Activated naive CD8-positive, alpha-beta T cell treated with anti-CD3 and anti-CD28 coated beads, Interleukin-2, amount 50 U/mL, for 24 hours (primary cell): Measurements from ENCODE around the gene LSM14B.
"Not testable (repeated sequence)": the region's sequence is repeated elsewhere in the genome, so short reads cannot be mapped to it uniquely, and the experiment has no call there.

Experiments
- ATAC-seq: fragments of 150-1000 bp; cut with Tn5 transposase; one replicate; pipeline ENCODE4 v1.10.0; 2021
- DNase-seq: peaks from one replicate; pipeline ENCODE4 v3.0.0; 2021
- H3K27ac Mint-ChIP-seq: one replicate; pipeline ENCODE4 v1.8.0; 2021; ENCODE audit warnings: mild to moderate bottlenecking, mixed read lengths
- H3K27me3 Mint-ChIP-seq: one replicate; pipeline ENCODE4 v1.8.0; 2021; ENCODE audit warnings: mixed read lengths
- H3K36me3 Mint-ChIP-seq: one replicate; pipeline ENCODE4 v1.8.0; 2021; ENCODE audit warnings: low read depth, mixed read lengths
- H3K4me1 Mint-ChIP-seq: one replicate; pipeline ENCODE4 v1.8.0; 2021; ENCODE audit warnings: mixed read lengths
- H3K4me3 Mint-ChIP-seq: one replicate; pipeline ENCODE4 v1.8.0; 2021; ENCODE audit warnings: mild to moderate bottlenecking, moderate library complexity, mixed read lengths
- H3K9me3 Mint-ChIP-seq: one replicate; pipeline ENCODE4 v1.8.0; 2021; ENCODE audit warnings: mixed read lengths

The LSM14B gene

DNA sequence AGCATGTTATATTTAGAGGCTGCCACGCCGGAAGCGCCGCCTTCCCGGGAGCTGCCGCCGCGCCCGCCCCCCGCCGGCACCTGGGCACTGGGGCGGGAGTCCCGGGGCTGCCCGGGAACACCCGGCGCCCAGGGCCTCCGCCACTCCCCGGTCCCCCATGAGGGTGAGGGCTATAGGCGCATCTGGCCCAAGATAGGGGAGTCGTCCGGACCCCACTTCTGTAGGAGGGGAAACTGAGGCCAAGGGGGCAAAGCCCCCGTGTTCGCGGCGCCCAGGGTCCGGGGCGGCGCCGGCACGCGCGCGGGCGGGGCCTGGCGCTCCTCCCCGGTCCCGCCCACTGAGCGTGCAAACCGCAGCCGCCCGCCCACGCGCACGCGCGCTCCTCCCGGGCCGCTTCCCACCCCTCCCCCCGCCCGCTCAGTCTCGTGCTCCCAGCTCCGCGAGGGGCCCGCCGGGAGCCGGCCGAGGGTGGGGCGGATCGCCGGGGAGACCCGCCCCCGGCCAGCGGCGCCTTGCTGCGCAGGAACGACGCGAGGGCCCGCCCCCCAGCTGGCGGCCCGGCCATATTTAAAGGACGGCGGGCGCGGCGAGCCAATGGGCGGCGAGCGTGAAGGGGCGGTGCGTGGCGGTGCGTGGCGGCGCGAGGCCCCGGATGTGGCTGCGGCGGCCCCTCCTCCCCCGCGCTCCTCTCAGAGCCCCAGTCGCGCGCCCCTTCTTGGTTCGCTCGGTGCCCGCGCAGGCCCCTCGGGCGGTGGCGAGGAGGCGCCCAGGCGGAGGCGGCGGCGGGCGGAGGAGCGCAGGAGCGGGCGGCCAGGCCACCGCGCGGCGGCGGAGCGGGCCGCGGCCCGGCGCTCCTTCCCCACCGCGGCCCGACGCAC lies at the start of gene LSM14B:
Gene LSM14B, plus strand, starts transcription at position 700 of the 878 bp plus-strand sequence. CDS start 192 bp downstream, outside the sequence.
- Mint-ChIP-seq H3K27me3 (no peaks in the 10 kb centered on the region), H3K4me1 (peaks cover 46% of the 10 kb centered on the region), H3K9me3 (peaks cover 3% of the 10 kb centered on the region), H3K4me3 (peak within 1 kb of the TSS; percentile 83), H3K36me3 (peaks cover 24% of the 10 kb centered on the region), H3K27ac (peak within 1 kb of the TSS; percentile 92)
- ATAC-seq (peak; percentile 85), DNase-seq (peak; percentile 99)

DNA sequence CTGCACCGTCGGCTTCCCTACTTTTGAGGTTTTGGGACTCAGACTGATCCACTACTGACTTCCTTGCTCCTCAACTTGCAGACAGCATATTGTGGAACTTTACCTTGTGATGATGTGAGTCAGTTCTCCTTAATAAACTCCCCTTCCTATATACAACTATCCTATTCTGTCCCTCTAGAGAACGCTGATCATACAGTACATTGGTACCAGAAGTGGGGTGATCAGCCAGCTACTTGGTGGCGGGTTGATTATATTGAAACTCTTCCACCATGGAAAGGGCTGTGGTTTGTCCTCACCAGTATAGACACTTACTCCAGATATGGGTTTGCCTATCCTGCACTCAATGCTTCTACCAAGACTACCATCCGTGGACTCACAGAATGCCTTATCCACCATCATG lies 49.0 kb upstream of the LSM14B start:
- Mint-ChIP-seq H3K4me1 (peaks cover 2% of the 10 kb centered on the region), H3K4me3 (no peak overlapping the region), H3K9me3 (peaks cover 22% of the 10 kb centered on the region), H3K27ac (no peak overlapping the region), H3K36me3 (peaks cover 8% of the 10 kb centered on the region), H3K27me3 (no peaks in the 10 kb centered on the region)
- DNase-seq = no peak
- ATAC-seq = no peak

DNA sequence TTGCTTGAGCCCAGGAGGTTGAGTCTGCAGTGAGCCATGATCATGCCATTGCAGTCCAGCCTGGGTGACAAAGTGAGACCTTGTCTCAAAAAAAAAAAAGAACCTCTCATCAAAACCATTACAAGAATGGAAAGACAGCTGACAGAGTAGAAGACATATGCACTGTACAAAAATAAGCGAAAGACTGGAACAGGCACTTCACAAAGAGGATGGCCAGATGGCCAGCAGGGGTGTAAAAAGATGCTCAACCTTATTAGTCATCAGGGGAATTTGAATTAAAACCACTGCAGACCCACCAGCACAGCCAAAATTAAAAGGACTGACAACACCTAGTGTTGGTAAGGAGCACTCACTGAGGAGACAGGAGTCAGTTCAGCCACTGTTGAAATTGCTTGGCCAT lies 43.1 kb upstream of the LSM14B start:
- no peak for ATAC-seq

DNA sequence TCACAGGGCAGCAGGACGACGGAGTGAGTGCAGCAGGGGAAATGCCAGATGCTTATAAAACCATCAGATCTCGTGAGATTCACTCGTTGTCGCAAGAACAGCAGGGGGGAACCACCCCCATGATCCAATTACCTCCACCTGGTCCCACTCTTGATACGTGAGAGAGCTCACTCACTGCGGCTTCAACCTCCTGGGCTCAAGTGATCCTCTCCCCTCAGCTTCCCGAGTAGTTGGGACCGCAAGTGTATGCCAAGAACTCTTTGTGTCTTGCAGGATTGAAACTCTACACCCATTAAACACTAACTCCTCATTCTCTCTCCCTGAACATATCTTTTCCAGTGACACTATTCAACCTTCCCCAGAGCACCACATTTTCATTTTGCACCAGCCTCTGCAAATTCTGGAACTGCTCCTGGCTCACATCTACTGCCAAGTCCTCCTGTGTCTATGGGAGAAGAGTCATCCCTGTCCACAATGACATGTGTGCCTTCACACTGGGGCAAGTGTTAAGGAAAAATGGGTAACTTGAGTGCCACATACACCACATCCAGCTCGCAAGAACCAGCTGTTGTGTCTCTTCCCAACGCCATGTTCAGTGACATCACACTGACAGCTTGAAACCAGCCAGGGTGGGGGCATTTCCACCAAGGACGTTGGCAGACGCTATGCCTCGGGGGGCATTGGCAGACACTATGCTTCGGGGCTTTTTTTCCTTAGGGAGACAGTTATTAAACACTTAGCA lies 41.9 kb upstream of the LSM14B start:
- DNase-seq (no peak), ATAC-seq (no peak)
- peaks cover 5% of the 10 kb centered on the region for H3K36me3 Mint-ChIP-seq
- peaks cover 8% of the 10 kb centered on the region for H3K27me3 Mint-ChIP-seq
- no peak overlapping the region for H3K27ac Mint-ChIP-seq
- no peak overlapping the region for H3K4me3 Mint-ChIP-seq
- no peaks in the 10 kb centered on the region for H3K4me1 Mint-ChIP-seq
- H3K9me3 Mint-ChIP-seq = peaks cover 15% of the 10 kb centered on the region

More for the DNA sequence above, 43.1 kb upstream of the LSM14B start:
- Mint-ChIP-seq H3K4me1 (no peaks in the 10 kb centered on the region), H3K4me3 (no peak overlapping the region), H3K27ac (no peak overlapping the region), H3K36me3 (peaks cover 9% of the 10 kb centered on the region), H3K27me3 (peaks cover 3% of the 10 kb centered on the region), H3K9me3 (peaks cover 23% of the 10 kb centered on the region)
- no peak for DNase-seq

DNA sequence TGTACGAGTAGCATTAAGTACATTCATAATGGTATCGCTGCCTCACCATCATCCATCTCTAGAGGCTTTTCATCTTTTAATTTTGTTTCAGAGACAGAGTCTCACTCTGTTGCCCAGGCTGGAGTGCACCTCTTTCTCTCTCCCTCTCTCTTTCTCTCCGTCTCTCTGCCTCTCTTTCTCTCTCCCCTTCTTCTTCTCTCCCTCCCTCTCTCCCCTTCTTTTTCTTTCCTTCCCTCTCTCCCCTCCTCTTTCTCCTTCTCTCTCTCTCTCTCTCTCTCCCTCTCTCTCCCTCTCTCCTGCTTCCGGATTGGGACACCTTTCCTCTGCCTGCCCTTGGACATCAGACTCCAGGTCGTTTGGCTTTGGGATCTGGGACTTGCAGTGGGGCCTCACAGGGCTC lies 39.0 kb upstream of the LSM14B start:
- Mint-ChIP-seq H3K27me3 (peaks cover 8% of the 10 kb centered on the region), H3K36me3 (peaks cover 1% of the 10 kb centered on the region), H3K4me1 (no peaks in the 10 kb centered on the region), H3K27ac (no peak overlapping the region), H3K9me3 (peaks cover 15% of the 10 kb centered on the region), H3K4me3 (no peak overlapping the region)
- DNase-seq (no peak), ATAC-seq (no peak)

DNA sequence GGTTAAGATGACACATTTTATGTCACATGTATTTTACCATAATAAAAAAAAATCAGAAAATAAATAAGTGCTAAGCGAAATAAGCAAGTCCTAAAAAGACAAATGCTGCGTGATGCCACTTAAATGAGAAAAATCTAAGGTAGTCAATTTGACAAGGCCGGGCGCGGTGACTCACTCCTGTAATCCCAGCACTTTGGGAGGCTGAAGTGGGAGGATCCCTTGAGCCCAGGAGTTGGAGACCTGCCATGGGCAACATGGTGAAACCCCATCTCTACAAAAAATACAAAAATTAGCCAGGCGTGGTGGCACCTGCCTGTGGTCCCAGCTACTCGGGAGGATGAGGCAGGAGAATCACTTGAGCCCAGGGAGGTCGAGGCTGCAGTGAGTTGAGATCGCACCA lies 38.1 kb upstream of the LSM14B start:
- H3K27me3 Mint-ChIP-seq, H3K27ac Mint-ChIP-seq, H3K4me1 Mint-ChIP-seq, DNase-seq, H3K36me3 Mint-ChIP-seq, ATAC-seq, H3K4me3 Mint-ChIP-seq: not testable (repeated sequence)
- H3K9me3 Mint-ChIP-seq = peaks cover 12% of the 10 kb centered on the region

DNA sequence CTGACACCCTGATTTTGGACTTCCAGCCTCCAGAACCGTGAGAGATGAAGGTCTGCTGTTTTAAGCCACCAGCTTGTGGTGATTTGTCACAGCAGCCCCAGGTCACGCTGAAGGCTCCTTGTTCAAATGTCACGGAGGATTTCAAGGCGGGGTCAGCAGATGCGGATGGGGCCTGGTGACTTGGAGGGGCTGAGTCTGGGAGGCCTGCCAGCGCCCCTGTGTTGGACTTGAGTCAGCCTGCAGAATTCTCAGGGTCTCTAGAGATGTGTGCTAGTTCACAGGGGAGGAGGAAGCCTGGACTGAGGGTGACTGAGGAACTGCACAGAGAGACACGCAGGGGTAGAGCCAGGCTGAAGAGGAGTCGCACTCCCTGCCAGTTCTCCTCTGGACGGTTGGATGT lies 37.1 kb upstream of the LSM14B start:
- ATAC-seq (no peak), DNase-seq (no peak)
- no peaks in the 10 kb centered on the region for H3K4me1 Mint-ChIP-seq
- H3K27me3 Mint-ChIP-seq = peaks cover 8% of the 10 kb centered on the region
- no peak overlapping the region for H3K4me3 Mint-ChIP-seq
- H3K27ac Mint-ChIP-seq = no peak overlapping the region
- no peaks in the 10 kb centered on the region for H3K36me3 Mint-ChIP-seq
- peaks cover 8% of the 10 kb centered on the region for H3K9me3 Mint-ChIP-seq

DNA sequence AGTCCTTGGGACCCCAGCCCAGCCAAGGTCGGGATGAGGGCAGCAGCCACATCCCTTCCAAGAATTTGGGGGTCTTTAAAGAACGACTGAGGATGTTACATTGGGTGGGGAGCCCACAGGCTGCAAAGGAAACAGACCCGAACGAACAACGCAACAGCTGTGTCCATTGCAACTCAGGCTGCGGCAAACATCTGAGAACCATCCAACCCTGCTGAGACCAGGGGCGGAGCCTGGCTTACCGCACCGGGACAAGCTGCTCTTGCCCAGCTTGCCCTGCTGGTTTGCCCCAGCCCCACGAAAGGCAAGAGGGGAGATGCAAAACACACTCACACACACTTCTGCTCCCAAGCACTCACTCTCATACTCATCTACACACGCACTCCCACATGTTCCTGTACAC lies 35.0 kb upstream of the LSM14B start:
- H3K4me1 Mint-ChIP-seq = no peaks in the 10 kb centered on the region
- no peak overlapping the region for H3K27ac Mint-ChIP-seq
- peaks cover 9% of the 10 kb centered on the region for H3K27me3 Mint-ChIP-seq
- peaks cover 2% of the 10 kb centered on the region for H3K36me3 Mint-ChIP-seq
- no peak overlapping the region for H3K4me3 Mint-ChIP-seq
- no peak for ATAC-seq
- no peak for DNase-seq
- peaks cover 5% of the 10 kb centered on the region for H3K9me3 Mint-ChIP-seq

DNA sequence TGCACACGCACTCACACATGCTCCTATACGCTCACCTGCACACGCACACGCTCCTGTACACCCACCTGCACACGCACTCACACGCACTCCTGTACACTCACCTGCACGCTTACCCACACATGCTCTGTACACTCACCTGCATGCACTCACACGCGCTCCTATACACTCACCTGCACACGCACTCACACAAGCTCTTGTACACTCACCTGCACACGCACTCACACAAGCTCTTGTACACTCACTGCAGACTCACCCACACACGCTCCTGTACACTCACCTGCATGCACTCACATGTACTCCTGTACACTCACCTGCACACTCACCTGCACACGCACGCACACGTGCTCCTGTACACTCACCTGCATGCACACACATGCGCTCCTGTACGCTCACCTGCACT lies 34.6 kb upstream of the LSM14B start:
- no peak for ATAC-seq
- H3K27me3 Mint-ChIP-seq = peaks cover 9% of the 10 kb centered on the region
- H3K36me3 Mint-ChIP-seq = peaks cover 2% of the 10 kb centered on the region
- DNase-seq = no peak
- no peak overlapping the region for H3K4me3 Mint-ChIP-seq
- no peak overlapping the region for H3K27ac Mint-ChIP-seq
- H3K9me3 Mint-ChIP-seq = peaks cover 5% of the 10 kb centered on the region
- no peaks in the 10 kb centered on the region for H3K4me1 Mint-ChIP-seq

DNA sequence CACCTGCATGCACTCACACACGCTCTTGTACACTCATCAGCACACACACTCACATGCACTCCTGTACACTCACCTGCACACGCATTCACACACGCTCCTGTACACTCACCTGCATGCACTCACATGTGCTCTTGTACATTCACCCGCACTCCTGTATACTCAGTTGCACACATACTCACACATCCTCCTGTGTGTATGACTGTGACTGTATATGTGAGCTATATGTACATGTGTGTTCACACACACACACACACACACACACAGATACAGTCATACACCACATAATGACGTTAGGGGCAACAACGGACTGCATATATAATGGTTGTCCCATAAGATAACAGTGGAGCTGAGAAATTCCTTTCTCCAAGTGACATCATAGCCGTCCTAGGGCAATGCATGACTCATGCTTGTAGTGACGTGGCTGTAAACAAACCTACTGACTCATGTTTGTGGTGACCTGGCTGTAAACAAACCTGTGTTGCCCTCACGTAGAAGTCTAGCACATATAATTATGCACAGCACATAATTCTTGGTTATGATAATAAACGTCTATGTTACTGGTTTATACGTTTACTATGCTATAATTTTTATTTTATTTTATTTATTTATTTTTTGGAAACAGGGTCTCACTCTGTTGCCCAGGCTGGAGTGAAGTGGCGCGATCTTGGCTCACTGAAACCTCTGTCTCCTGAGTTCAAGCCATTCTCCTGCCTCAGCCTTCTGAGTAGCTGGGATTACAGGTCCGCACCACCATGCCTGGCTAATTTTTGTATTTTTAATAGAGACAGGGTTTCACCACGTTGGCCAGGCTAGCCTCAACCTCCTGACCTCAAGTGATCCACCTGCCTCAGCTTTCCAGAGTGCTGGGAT lies 33.8 kb upstream of the LSM14B start:
- H3K36me3 Mint-ChIP-seq = peaks cover 2% of the 10 kb centered on the region
- ATAC-seq = no peak

DNA sequence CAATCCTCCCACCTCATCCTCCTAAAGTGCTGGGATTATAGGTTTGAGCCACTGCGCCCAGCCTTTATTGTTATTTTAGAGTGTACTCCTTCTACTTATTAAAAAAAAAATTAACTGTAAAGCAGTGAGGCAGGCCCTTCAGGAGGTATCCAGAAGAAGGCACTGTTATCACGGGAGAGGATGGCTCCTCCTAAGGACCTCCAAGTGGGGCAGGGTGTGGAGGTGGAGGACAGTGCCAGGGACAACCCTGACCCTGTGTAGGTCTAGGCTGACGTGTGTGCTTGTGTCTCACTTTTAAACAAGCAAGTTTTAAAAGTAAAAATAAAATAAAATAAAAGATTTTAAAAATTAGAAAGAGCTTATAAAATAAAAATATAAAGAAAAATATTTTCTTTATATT lies 32.9 kb upstream of the LSM14B start:
- ATAC-seq = no peak
- peaks cover 9% of the 10 kb centered on the region for H3K27me3 Mint-ChIP-seq
- H3K9me3 Mint-ChIP-seq = peaks cover 12% of the 10 kb centered on the region
- H3K27ac Mint-ChIP-seq = no peak overlapping the region
- no peak overlapping the region for H3K4me3 Mint-ChIP-seq
- DNase-seq = no peak
- peaks cover 2% of the 10 kb centered on the region for H3K36me3 Mint-ChIP-seq
- no peaks in the 10 kb centered on the region for H3K4me1 Mint-ChIP-seq

More for the DNA sequence above, 33.8 kb upstream of the LSM14B start:
- no peak for DNase-seq
- no peaks in the 10 kb centered on the region for H3K4me1 Mint-ChIP-seq
- no peak overlapping the region for H3K4me3 Mint-ChIP-seq
- peaks cover 9% of the 10 kb centered on the region for H3K27me3 Mint-ChIP-seq
- H3K27ac Mint-ChIP-seq = no peak overlapping the region
- peaks cover 10% of the 10 kb centered on the region for H3K9me3 Mint-ChIP-seq

DNA sequence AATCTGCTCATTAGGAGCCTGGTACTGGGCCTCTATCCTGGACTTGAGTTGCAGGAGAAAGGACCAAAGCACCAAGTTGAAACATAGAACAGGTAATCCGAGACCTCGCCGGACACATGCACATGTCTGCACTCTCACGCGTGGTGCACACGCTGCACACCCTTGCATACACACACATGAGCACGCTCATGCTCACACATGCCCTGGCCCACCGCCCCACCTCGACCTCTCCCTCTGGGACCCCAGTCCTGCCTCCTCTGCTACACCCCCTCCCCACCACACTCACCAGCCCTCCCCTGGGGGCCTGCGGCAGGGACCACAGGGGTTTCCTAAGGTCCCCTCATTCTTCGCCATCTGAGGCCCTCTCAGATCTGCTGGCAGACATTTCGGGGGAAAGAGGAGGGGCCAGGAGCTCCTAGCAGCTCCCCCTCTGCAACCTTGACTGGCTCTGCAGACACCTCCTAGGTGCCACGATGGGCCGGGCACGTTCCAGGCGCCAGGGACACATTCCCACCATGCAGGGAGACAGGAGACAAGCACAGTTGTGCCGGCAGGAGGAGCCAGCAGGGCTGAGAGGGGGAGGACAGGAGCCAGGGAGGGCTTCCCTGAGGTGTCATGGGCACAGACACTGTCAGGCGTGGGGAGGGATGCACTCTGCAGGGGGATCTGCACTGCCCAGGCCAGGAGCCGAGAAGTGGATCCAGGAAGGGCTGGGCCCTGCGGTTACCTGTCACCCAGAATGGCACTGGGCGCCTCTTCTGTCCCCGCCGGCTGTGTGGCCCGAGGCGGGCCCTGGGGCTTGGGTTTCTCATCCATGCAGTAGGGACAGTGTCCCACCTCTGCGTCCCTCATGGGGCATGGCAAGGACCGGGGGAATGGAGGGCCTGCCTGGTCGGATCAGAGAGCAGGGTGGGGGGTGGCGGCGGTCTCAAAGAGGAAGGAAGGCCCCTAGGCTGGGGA lies 25.6 kb upstream of the LSM14B start:
- Mint-ChIP-seq H3K9me3 (peaks cover 22% of the 10 kb centered on the region), H3K27ac (no peak overlapping the region), H3K4me1 (no peaks in the 10 kb centered on the region), H3K4me3 (no peak overlapping the region), H3K36me3 (peaks cover 2% of the 10 kb centered on the region), H3K27me3 (peaks cover 7% of the 10 kb centered on the region)
- ATAC-seq (no peak), DNase-seq (no peak)

DNA sequence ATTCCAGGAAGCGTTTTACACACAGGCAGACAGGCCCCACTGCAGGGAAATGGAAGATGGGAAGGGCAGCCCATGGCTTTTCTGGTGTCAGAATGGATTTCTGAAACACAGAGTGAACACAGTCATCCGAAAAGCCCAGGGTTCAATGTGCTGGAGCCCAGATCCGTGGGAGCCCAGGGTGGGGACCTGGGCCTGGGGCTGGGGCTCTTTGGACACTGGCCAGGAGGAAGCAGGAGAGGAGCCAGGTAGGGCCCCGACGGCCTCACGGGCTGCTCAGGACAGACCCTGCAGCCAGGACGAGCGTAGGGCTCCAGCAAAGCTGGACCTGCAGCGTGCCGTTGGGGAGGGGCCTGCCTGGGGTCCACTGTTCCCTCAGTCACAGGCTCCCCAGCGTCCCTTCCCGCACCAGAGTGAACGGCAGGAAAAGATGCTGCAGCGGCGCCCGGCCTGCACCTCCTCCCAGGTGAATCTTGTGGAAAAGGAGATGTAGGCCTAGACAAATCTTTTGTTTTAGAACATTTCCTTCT lies 24.3 kb upstream of the LSM14B start:
- H3K9me3 Mint-ChIP-seq = peaks cover 18% of the 10 kb centered on the region
- no peaks in the 10 kb centered on the region for H3K36me3 Mint-ChIP-seq
- no peaks in the 10 kb centered on the region for H3K4me1 Mint-ChIP-seq
- H3K27me3 Mint-ChIP-seq = peaks cover 3% of the 10 kb centered on the region
- H3K27ac Mint-ChIP-seq = no peak overlapping the region
- DNase-seq = no peak
- H3K4me3 Mint-ChIP-seq = no peak overlapping the region
- ATAC-seq = peak; percentile 24
